Measurements from ENCODE around the gene MRPS27. TPM values are rescaled to one million over a fixed set of nuclear protein-coding genes. Genes with fewer than 3 reads are reported as not detected.
A peak's percentile ranks its signal among the peaks of the same experiment; 100 is the strongest.

Gene MRPS27
- total and polyA plus RNA-seq, 2 of the 13 experiments (the other 11 are each of a cell fraction or from before 2014, with no cell fraction given), result 71.8 to 115 TPM

- TF ChIP-seq ZSCAN5A (CRISPR knock-in tag; IDR thresholded peaks at IDR 0.05; ENCODE audit: borderline replicate concordance), result no peak
- TF ChIP-seq EP300 (IDR thresholded peaks at IDR 0.05; ENCODE audit: low read depth in 2 of 2, low read length in 2 of 2), result peak in 1 of 2 experiments; percentile 49; a peak in 1 of 4 replicates
- TF ChIP-seq EP300 (CRISPR knock-in tag; IDR thresholded peaks at IDR 0.05; ENCODE audit: borderline replicate concordance), result no peak
- TF ChIP-seq ZNF660 (CRISPR knock-in tag; IDR thresholded peaks at IDR 0.05; ENCODE audit: borderline replicate concordance, low read depth), result no peak
- no peak for TF ChIP-seq ZNF317 (CRISPR knock-in tag; IDR thresholded peaks at IDR 0.05)
- TF ChIP-seq FOXJ3 (CRISPR knock-in tag; IDR thresholded peaks at IDR 0.05; ENCODE audit: borderline replicate concordance), result peak; percentile 25; the same call in 1 of the 2 replicates
- peak; percentile 41; the same call in 1 of the 2 replicates for TF ChIP-seq HMG20A (CRISPR knock-in tag; IDR thresholded peaks at IDR 0.05; ENCODE audit: borderline replicate concordance)
- TF ChIP-seq ATF2 (CRISPR knock-in tag; IDR thresholded peaks at IDR 0.05), result peak; percentile 18; the same call in 1 of the 2 replicates
- no peak for TF ChIP-seq SIN3A (IDR thresholded peaks at IDR 0.05; ENCODE audit: borderline replicate concordance, low read depth, low read length)
- no peak for TF ChIP-seq ZNF746 (CRISPR knock-in tag; IDR thresholded peaks at IDR 0.05)
- TF ChIP-seq NCOA2 (CRISPR knock-in tag; IDR thresholded peaks at IDR 0.05), result 0 out of 2 replicates have a peak, but pooled peaks have one; percentile 26
- TF ChIP-seq BCL6 (CRISPR knock-in tag; IDR thresholded peaks at IDR 0.05), result peak; percentile 43; the same call in 1 of the 2 replicates
- peak; percentile 92 for TF ChIP-seq CEBPG (CRISPR knock-in tag; IDR thresholded peaks at IDR 0.05)
- TF ChIP-seq MIXL1 (CRISPR knock-in tag; IDR thresholded peaks at IDR 0.05), result no peak
- TF ChIP-seq ZNF878 (CRISPR knock-in tag; IDR thresholded peaks at IDR 0.05), result no peak
- peak; percentile 88 for TF ChIP-seq CEBPB (IDR thresholded peaks at IDR 0.05; ENCODE audit: borderline replicate concordance, low read depth, low read length)
- TF ChIP-seq GATAD2A (CRISPR knock-in tag; IDR thresholded peaks at IDR 0.05), result peak; percentile 91
- no peak for TF ChIP-seq ZNF451 (CRISPR knock-in tag; IDR thresholded peaks at IDR 0.05)
- peak; percentile 44; the same call in 1 of the 2 replicates for TF ChIP-seq FOXA3 (CRISPR knock-in tag; IDR thresholded peaks at IDR 0.05)
- no peak for TF ChIP-seq REXO4 (CRISPR knock-in tag; IDR thresholded peaks at IDR 0.05; ENCODE audit: borderline replicate concordance)
- peak; percentile 62 to 99; a peak in 3 of 4 replicates for TF ChIP-seq ATF4 (CRISPR knock-in tag; IDR thresholded peaks at IDR 0.05)
- no peak for TF ChIP-seq NFIC (IDR thresholded peaks at IDR 0.05; ENCODE audit: low read length)
- TF ChIP-seq ATF7 (IDR thresholded peaks at IDR 0.05), result peak; percentile 51; the same call in 1 of the 2 replicates
- no peak for TF ChIP-seq ATF7 (CRISPR knock-in tag; IDR thresholded peaks at IDR 0.05)
- TF ChIP-seq DDIT3 (CRISPR knock-in tag; IDR thresholded peaks at IDR 0.05), result peak; percentile 96; the same call in 1 of the 2 replicates
Measured at GRCh38 chr5:72281764-72282499, 38.1 kb downstream of the MRPS27 start (continued).

Measured in HepG2 (cell line).